Measurements from ENCODE around the gene CD58. TPM values are rescaled to one million over a fixed set of nuclear protein-coding genes. Genes with fewer than 3 reads are reported as not detected.
"Not testable (repeated sequence)": the region's sequence is repeated elsewhere in the genome, so short reads cannot be mapped to it uniquely, and the experiment has no call there.

CD58 gene, protein sequence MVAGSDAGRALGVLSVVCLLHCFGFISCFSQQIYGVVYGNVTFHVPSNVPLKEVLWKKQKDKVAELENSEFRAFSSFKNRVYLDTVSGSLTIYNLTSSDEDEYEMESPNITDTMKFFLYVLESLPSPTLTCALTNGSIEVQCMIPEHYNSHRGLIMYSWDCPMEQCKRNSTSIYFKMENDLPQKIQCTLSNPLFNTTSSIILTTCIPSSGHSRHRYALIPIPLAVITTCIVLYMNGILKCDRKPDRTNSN
- total RNA-seq (10 to 100 TPM; 29.9 to 30.7 TPM), polyA plus RNA-seq (49.1 TPM)

DNA sequence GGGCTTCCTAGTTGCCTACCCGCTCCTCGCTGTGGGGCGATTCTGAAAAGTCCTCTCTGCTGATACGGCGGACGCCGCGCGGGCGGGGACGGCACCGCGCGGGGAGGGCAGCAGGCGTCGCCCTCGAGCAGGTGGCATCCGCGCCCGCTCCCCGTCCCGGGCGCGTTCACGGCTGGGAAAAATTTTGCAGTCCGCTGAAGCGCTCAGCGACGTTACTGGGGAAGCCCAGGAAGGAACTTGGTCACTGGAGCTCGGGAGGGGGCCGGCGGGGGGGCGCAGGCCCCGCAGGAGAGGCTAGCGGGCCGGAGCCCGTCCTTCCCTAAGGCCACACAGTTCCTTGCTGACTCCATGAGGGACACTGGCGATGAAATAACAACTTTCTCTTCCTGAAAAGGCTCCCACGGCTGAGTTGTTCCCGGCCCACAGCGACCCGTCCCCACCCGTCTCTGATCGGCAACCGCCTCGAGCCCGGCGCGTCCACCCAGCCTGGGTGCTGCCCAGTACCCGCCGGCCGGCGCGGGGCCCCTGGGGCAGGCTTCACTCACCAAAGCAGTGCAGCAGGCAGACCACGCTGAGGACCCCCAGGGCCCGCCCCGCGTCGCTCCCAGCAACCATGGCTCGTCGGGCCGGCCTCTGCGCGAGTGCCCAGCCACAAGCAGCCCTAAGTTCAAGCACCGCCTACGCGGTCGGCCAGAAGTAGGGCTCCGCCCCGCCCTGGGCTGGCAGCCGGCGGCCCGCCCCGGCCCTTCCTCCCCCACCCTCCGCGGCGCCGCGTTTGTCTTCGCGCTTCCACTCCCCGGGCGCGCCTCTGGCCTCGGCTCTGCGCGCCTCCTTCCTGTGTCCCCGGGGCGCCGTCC, at the start of gene CD58:
Gene CD58 (minus strand): TSS at position 669 of the 857 bp plus-strand sequence. CDS start 54 bp downstream, at position 615.
- H3K36me3 ChIP-seq (ENCODE audit: insufficient read depth, low read length), result no peaks in the 10 kb centered on the region
- peak within 1 kb of the TSS; percentile 83 for H3K4me3 ChIP-seq (ENCODE audit: low read length)
- H3K9me3 ChIP-seq (ENCODE audit: low read length), result no peaks in the 10 kb centered on the region
- DNase-seq, result peak; percentile 62 to 86 (median 72)
- H3K9me3 Mint-ChIP-seq, result no peaks in the 10 kb centered on the region
- peak within 1 kb of the TSS; percentile 82 to 97 (median 94) for H3K27ac Mint-ChIP-seq
- peak within 1 kb of the TSS; percentile 95 for H3K27ac ChIP-seq (ENCODE audit: low read depth, low read length)
- ChIA-PET CTCF (interaction anchor here (0.7 to 2.2 kb wide), 5 partner anchors 14 to 57 kb away, joined by 3 to 6 read pairs (median 3); no protein-coding TSS in a partner anchor), POLR2A (interaction anchor here (0.6 to 1.7 kb wide), 4 partner anchors 23 to 282 kb away, joined by 3 to 6 read pairs (median 4); no protein-coding TSS in a partner anchor)
- H3K27me3 Mint-ChIP-seq, result peaks cover 0 to 4% of the 10 kb centered on the region in 2 donors
- no peaks in the 10 kb centered on the region for H3K27me3 ChIP-seq (ENCODE audit: insufficient read depth, low read length, poor library complexity, severe bottlenecking)
- peak within 1 kb of the TSS; percentile 87 to 97 (median 94) for H3K4me3 Mint-ChIP-seq
- peaks cover 0 to 8% (median 2%) of the 10 kb centered on the region in 3 donors for H3K36me3 Mint-ChIP-seq
- peaks cover 30% of the 10 kb centered on the region for H3K4me1 ChIP-seq (ENCODE audit: insufficient read depth, low read length)
- H3K4me1 Mint-ChIP-seq, result peaks cover 42 to 59% (median 58%) of the 10 kb centered on the region in 3 donors

DNA sequence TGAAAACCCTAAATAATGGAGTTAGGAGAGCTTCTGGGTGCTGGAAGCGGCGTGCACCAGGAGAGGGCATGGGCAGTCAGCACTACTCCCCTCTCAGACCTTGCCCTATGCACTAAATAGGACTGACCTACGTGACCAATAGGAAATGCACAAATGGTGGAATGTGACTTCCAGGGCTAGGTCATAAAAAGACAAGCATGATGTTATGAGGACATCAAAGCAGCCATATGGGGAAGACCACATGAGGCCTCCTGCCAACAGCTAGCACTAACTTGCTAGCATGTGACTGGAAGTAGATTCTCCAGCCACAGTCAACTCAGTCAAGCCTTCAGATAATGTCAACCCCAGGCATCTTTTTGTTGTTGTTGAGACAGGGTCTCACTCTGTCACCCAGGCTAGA, 49.6 kb upstream of the CD58 start:
- H3K36me3 ChIP-seq (ENCODE audit: insufficient read depth, low read length); POLR2A ChIA-PET; H3K4me3 Mint-ChIP-seq; H3K4me1 Mint-ChIP-seq; H3K27ac ChIP-seq (ENCODE audit: low read depth, low read length); H3K4me3 ChIP-seq (ENCODE audit: low read length); H3K27me3 ChIP-seq (ENCODE audit: insufficient read depth, low read length, poor library complexity, severe bottlenecking); H3K9me3 Mint-ChIP-seq; DNase-seq; H3K4me1 ChIP-seq (ENCODE audit: insufficient read depth, low read length); H3K9me3 ChIP-seq (ENCODE audit: low read length); CTCF ChIA-PET; H3K27ac Mint-ChIP-seq: not testable (repeated sequence)
- Mint-ChIP-seq H3K36me3 (peaks cover 0 to 11% (median 2%) of the 10 kb centered on the region in 3 donors), H3K27me3 (peaks cover 11 to 31% of the 10 kb centered on the region in 2 donors)

DNA sequence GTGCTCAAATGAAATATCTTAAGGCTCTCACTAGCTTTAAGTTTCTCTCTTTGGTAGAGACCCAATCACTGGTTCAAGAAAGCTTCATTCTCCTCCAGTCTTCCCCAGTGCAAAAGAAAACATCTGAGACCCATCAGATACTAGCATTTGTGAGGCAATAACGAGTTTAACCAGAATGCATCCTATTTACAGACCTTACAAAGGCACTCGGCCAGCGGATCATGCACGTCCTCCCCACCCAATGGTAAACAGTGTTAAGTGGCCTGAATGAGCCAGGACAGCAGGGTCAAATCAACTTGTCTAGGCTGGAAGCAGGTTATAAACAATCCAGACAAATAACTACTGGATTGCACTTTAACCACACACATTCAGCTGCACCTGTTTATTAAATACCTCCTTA, 48.3 kb upstream of the CD58 start:
- POLR2A ChIA-PET; H3K9me3 Mint-ChIP-seq; H3K27ac Mint-ChIP-seq; H3K36me3 ChIP-seq (ENCODE audit: insufficient read depth, low read length); H3K4me3 Mint-ChIP-seq; H3K4me1 ChIP-seq (ENCODE audit: insufficient read depth, low read length); H3K27ac ChIP-seq (ENCODE audit: low read depth, low read length); CTCF ChIA-PET; H3K4me1 Mint-ChIP-seq; DNase-seq; H3K27me3 ChIP-seq (ENCODE audit: insufficient read depth, low read length, poor library complexity, severe bottlenecking); H3K9me3 ChIP-seq (ENCODE audit: low read length); H3K4me3 ChIP-seq (ENCODE audit: low read length): not testable (repeated sequence)
- Mint-ChIP-seq H3K27me3 (peaks cover 8 to 32% of the 10 kb centered on the region in 2 donors), H3K36me3 (peaks cover 0 to 11% (median 2%) of the 10 kb centered on the region in 3 donors)

DNA sequence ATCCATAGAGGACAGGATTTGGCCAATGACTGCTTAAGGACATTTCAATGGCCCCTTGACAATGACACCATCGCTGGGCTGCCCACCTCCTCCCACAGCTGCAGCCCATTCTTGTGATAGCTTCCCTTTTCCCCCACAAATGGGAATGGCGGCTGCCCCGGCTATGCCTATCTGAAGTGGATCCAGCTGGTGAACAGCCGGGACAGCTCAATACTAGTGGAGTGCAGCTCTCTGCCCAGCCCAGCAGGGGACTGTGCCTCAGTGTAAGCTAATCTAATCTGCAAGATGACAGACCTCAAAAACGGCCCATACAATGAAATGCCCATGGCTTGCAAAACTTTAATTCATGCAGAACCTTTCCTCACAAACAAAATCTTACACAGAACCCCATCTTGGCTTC, 47.0 kb upstream of the CD58 start:
- H3K4me1 Mint-ChIP-seq; CTCF ChIA-PET; H3K9me3 Mint-ChIP-seq; H3K27ac ChIP-seq (ENCODE audit: low read depth, low read length); H3K4me3 ChIP-seq (ENCODE audit: low read length); DNase-seq; H3K36me3 ChIP-seq (ENCODE audit: insufficient read depth, low read length); H3K4me1 ChIP-seq (ENCODE audit: insufficient read depth, low read length); H3K4me3 Mint-ChIP-seq; POLR2A ChIA-PET; H3K27ac Mint-ChIP-seq; H3K9me3 ChIP-seq (ENCODE audit: low read length); H3K27me3 ChIP-seq (ENCODE audit: insufficient read depth, low read length, poor library complexity, severe bottlenecking): not testable (repeated sequence)
- Mint-ChIP-seq H3K36me3 (peaks cover 0 to 11% (median 2%) of the 10 kb centered on the region in 3 donors), H3K27me3 (peaks cover 8 to 32% of the 10 kb centered on the region in 2 donors)

DNA sequence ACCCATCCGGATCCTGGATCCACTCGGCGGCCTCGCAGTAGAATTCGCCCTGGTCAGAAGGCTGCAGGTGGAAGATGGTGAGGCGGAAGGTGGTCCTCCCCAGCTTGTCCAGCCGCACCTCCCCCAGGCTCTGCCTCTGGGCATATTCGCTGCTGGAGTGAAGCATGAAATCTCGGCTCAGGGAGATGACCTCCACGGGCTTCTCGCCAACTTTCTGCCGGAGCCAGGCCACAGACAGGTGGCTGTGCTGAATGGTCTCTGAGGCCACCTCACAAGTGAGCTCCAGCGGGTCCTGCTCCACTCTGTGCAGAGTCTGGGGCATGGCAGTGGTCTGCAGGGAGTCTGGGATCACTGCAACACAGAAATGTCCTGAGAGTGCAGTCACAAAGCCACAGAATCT, 43.0 kb upstream of the CD58 start:
- POLR2A ChIA-PET, CTCF ChIA-PET: not testable (repeated sequence)
- peaks cover 5 to 16% of the 10 kb centered on the region in 2 donors for H3K27me3 Mint-ChIP-seq

DNA sequence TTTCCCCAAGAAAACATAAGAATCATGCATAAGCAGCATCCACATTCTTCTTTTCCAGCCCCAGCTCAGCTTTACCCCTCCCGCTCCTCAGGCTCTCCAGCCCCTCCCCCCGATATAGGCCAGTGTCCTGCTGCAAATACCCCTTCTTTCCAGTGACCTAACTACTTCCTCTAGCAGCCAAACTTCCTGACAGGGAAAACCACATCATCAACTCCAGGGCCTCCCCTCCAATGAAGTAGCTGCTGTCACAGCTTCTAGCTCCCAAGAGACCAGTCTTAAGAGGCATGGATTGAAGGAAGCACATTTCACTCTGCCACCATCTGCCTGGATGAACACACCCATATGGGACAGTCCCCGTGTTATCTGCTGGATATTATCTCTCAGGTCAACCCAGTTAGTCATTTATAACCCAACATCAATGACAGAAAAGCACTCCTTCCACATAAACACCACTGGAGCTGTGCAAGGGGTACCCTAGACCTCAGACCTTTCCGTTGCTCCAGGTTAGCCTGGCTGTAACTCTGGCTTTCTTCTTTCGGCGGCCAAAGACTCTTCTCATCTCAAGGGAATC, 39.1 kb upstream of the CD58 start:
- POLR2A ChIA-PET; H3K4me3 Mint-ChIP-seq; DNase-seq; H3K4me3 ChIP-seq (ENCODE audit: low read length); H3K36me3 ChIP-seq (ENCODE audit: insufficient read depth, low read length); H3K27me3 Mint-ChIP-seq; H3K27me3 ChIP-seq (ENCODE audit: insufficient read depth, low read length, poor library complexity, severe bottlenecking); H3K4me1 ChIP-seq (ENCODE audit: insufficient read depth, low read length); H3K27ac ChIP-seq (ENCODE audit: low read depth, low read length); H3K27ac Mint-ChIP-seq; H3K9me3 ChIP-seq (ENCODE audit: low read length); H3K36me3 Mint-ChIP-seq; H3K9me3 Mint-ChIP-seq; CTCF ChIA-PET: not testable (repeated sequence)
- peaks cover 0 to 14% (median 8%) of the 10 kb centered on the region in 3 donors for H3K4me1 Mint-ChIP-seq

More for the DNA sequence above, 43.0 kb upstream of the CD58 start:
- H3K4me3 Mint-ChIP-seq; H3K4me1 Mint-ChIP-seq; H3K27ac ChIP-seq (ENCODE audit: low read depth, low read length); H3K9me3 Mint-ChIP-seq; H3K4me3 ChIP-seq (ENCODE audit: low read length); H3K27ac Mint-ChIP-seq; H3K4me1 ChIP-seq (ENCODE audit: insufficient read depth, low read length); H3K9me3 ChIP-seq (ENCODE audit: low read length); H3K36me3 Mint-ChIP-seq; H3K36me3 ChIP-seq (ENCODE audit: insufficient read depth, low read length); DNase-seq; H3K27me3 ChIP-seq (ENCODE audit: insufficient read depth, low read length, poor library complexity, severe bottlenecking): not testable (repeated sequence)

DNA sequence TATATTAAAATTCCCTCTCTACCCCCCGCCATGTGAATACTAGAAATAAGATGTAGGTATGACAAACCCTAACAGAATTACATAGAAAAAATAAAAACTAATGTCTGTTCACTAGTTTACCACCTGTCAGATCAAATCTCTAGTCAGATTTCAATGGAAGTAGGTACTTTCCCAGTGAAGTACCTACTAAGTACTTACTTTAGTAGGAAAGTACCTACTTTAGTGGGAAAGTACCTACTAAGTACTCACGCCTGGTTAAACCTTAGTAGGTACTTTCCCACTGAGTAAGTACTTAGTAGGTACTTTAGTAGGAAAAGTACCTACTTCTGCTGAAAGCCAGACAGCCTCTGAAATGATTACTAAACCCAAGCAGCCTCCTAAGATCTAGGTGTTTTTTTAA, 38.0 kb upstream of the CD58 start:
- H3K27me3 Mint-ChIP-seq; H3K4me1 ChIP-seq (ENCODE audit: insufficient read depth, low read length); H3K27ac ChIP-seq (ENCODE audit: low read depth, low read length); H3K4me3 ChIP-seq (ENCODE audit: low read length); H3K27me3 ChIP-seq (ENCODE audit: insufficient read depth, low read length, poor library complexity, severe bottlenecking); H3K36me3 Mint-ChIP-seq; POLR2A ChIA-PET; H3K9me3 ChIP-seq (ENCODE audit: low read length); H3K4me3 Mint-ChIP-seq; H3K9me3 Mint-ChIP-seq; H3K36me3 ChIP-seq (ENCODE audit: insufficient read depth, low read length); CTCF ChIA-PET; H3K27ac Mint-ChIP-seq; DNase-seq: not testable (repeated sequence)
- H3K4me1 Mint-ChIP-seq, result peaks cover 0 to 14% (median 8%) of the 10 kb centered on the region in 3 donors

DNA sequence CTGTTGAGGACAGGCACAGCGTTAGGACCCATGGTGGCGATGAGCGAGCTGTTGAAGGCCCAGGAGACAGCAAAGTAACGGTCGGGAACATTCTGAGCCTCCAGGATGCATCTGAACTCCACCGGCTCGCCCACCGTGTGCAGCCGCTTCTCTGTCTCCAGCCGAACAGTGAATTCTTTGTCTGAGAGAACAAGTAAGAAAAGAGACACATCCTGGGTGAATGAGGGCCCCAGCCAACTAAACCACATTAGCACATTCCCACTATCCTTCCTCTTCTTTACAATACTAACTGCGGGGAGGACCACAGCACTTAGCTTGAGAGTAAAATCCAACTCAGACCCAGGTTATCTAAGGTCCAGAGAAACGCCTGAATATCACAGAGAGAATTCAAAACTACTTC, 37.3 kb upstream of the CD58 start:
- CTCF ChIA-PET; H3K27ac ChIP-seq (ENCODE audit: low read depth, low read length); H3K4me3 Mint-ChIP-seq; POLR2A ChIA-PET; H3K9me3 ChIP-seq (ENCODE audit: low read length); H3K27me3 Mint-ChIP-seq; H3K27me3 ChIP-seq (ENCODE audit: insufficient read depth, low read length, poor library complexity, severe bottlenecking); H3K9me3 Mint-ChIP-seq; DNase-seq; H3K4me3 ChIP-seq (ENCODE audit: low read length); H3K36me3 ChIP-seq (ENCODE audit: insufficient read depth, low read length); H3K36me3 Mint-ChIP-seq; H3K27ac Mint-ChIP-seq; H3K4me1 ChIP-seq (ENCODE audit: insufficient read depth, low read length): not testable (repeated sequence)
- peaks cover 0 to 14% (median 8%) of the 10 kb centered on the region in 3 donors for H3K4me1 Mint-ChIP-seq

Data from CD8-positive, alpha-beta memory T cell (primary cell).